ENCODE measurements around the gene CALCOCO1. TPM values are rescaled to one million over a fixed set of nuclear protein-coding genes. Genes with fewer than 3 reads are reported as not detected.

CALCOCO1 gene
- total RNA-seq, 2 donors from 2014 or later: 182 to 232 TPM

DNA sequence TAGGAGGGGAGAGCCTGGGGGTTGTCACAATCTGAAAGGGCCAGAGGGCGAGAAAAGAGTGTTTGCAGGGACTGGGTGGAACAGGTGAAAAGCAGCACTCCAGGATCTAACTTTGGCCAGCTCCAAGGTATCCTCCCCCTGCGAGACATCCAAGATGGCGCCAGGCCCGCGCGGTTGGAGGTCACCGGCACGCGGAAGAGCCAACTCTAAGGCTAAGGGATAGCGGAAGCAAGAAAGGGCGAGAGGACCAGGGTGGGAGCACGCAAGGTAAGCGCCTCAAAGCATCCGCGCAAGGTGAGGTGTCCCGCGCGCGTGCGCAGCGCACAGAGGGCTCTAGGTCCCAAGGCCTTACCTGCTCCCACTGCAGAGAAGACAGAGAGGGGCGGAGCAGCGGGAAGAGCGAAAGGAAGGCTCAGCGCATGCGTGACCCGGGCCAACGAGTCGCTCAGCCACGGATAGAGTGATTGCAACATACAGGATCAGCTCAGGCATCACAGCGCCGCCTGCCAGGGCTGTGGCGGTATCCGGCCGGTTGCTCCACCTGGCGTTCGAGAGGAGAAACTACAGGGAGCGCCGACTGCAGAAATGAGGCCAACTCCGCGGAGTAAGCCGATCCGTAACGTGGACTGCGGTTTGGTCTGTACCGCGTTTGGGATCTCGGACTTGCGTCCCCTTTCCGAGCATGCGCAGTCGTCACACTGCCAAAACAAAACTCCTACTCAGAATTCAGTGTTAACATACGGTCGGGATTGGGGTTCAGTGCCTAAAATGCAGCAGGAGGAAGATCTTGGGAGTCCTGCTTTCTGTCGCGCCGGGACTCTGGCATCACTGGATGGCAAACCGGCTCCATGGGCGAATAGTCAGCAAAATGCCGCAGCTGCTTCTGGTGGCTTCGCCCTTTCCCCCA, 51.3 kb downstream of the CALCOCO1 start, which contains the start of gene ATP5MC2:
TSS of gene ATP5MC2 (minus strand) at position 383 of the 907 bp plus-strand sequence. CDS start 3,469 bp downstream, outside the sequence.
- peak within 1 kb of the TSS; percentile 91 to 92 for H3K27ac ChIP-seq
- H3K27me3 ChIP-seq: no peaks in the 10 kb centered on the region
- H3K9me3 ChIP-seq: no peaks in the 10 kb centered on the region
- TF ChIP-seq, protein P1, sequence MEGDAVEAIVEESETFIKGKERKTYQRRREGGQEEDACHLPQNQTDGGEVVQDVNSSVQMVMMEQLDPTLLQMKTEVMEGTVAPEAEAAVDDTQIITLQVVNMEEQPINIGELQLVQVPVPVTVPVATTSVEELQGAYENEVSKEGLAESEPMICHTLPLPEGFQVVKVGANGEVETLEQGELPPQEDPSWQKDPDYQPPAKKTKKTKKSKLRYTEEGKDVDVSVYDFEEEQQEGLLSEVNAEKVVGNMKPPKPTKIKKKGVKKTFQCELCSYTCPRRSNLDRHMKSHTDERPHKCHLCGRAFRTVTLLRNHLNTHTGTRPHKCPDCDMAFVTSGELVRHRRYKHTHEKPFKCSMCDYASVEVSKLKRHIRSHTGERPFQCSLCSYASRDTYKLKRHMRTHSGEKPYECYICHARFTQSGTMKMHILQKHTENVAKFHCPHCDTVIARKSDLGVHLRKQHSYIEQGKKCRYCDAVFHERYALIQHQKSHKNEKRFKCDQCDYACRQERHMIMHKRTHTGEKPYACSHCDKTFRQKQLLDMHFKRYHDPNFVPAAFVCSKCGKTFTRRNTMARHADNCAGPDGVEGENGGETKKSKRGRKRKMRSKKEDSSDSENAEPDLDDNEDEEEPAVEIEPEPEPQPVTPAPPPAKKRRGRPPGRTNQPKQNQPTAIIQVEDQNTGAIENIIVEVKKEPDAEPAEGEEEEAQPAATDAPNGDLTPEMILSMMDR (IDR thresholded peaks at IDR 0.05): peak; percentile 97 to 99
- peaks cover 24% of the 10 kb centered on the region for H3K36me3 ChIP-seq
- DNase-seq (ENCODE audit: low spot score): peak; percentile 98
- H3K4me3 ChIP-seq: peak within 1 kb of the TSS; percentile 71 to 74
- H3K4me1 ChIP-seq: peaks cover 0 to 40% of the 10 kb centered on the region in 2 donors

DNA sequence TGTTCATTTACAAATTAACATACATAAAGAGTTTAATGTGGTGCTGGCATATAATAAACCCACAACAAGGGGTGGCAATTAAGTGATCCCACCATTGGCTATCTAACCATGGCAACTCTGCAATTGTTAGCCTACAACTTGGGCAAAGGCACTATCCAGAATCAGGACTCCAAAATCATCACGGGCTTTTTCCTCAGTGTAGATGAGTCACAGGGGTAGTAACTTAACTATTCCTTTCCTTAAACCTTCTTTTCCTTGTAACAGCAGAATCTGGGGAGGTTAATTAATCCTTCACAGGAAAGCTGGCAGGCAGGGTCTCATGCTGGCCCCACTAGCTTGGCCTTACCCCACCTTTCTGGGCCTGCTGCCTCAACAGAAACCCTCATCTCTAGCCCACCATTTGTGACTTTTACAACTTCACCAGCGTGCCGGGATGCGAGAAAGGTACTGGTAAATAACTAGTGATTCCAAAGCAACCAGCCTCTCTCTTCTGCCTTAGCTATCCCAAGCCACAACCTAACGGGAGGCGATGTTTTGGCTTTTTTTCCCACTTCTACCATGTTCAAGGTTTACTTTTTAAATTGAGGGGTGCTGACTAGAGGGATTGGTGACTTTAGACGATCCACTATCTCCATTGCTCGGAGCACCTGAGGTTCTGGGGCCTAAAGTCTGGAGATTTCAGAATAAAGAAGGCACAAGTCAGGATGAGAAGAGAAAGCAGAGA, 52.1 kb downstream of the CALCOCO1 start:
- peaks cover 0 to 42% of the 10 kb centered on the region in 2 donors for H3K4me1 ChIP-seq
- TF ChIP-seq, protein P1 (IDR thresholded peaks at IDR 0.05): no peak
- no peaks in the 10 kb centered on the region for H3K9me3 ChIP-seq
- H3K27me3 ChIP-seq: no peaks in the 10 kb centered on the region
- H3K36me3 ChIP-seq: peaks cover 32% of the 10 kb centered on the region
- H3K4me3 ChIP-seq: peak overlapping the region; percentile 71 to 74
- DNase-seq (ENCODE audit: low spot score): no peak
- H3K27ac ChIP-seq: peak overlapping the region; percentile 91 to 92

DNA sequence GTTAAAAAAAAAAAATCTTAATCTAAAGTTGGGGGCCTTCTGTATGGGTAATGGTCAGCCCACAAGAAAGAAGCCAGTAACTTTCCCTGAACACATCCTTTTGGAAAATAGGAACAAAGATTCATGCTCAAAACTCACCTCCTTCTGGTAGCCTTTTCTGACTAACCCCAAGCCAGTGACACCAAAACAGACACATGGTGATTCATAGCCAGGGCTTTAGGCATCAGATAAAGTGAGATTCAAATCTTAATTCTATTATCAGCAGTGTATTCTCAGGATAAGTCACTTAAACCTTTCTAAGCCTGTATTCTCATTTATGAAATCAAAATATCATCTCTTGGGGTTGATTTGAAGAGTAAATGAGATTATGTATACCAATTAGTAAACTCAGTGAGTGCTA, 56.3 kb downstream of the CALCOCO1 start:
- Histone ChIP-seq H3K36me3 (peaks cover 72% of the 10 kb centered on the region), H3K4me1 (peaks cover 0 to 34% of the 10 kb centered on the region in 2 donors)
- DNase-seq (ENCODE audit: low spot score): no peak

DNA sequence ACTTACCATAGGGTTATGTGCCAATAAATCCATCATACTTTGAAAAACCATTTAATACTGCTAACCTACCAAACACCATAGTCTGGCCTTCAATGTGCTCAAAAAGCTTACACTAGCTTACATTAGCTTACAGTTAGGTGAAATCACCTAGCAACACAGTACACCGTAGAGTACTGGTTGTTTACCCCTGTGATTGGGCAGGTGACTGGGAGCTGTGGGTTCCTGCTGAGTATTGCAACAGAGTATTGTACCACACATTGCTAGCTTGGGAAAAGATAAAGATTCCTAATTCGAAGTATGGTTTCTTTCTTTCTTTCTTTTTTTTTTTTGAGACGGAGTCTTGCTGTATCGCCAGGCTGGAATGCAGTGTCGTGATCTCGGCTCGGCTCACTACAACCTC, 56.9 kb downstream of the CALCOCO1 start:
- Histone ChIP-seq H3K27ac (no peak overlapping the region), H3K36me3 (peaks cover 79% of the 10 kb centered on the region), H3K27me3 (no peaks in the 10 kb centered on the region), H3K4me3 (no peak overlapping the region), H3K9me3 (no peaks in the 10 kb centered on the region), H3K4me1 (peaks cover 0 to 33% of the 10 kb centered on the region in 2 donors)
- TF ChIP-seq, protein P1 (IDR thresholded peaks at IDR 0.05): no peak
- DNase-seq (ENCODE audit: low spot score): no peak

More for the DNA sequence above, 56.3 kb downstream of the CALCOCO1 start:
- Histone ChIP-seq H3K27me3 (no peaks in the 10 kb centered on the region), H3K27ac (no peak overlapping the region), H3K9me3 (no peaks in the 10 kb centered on the region), H3K4me3 (no peak overlapping the region)
- TF ChIP-seq, protein P1 (IDR thresholded peaks at IDR 0.05): no peak

DNA sequence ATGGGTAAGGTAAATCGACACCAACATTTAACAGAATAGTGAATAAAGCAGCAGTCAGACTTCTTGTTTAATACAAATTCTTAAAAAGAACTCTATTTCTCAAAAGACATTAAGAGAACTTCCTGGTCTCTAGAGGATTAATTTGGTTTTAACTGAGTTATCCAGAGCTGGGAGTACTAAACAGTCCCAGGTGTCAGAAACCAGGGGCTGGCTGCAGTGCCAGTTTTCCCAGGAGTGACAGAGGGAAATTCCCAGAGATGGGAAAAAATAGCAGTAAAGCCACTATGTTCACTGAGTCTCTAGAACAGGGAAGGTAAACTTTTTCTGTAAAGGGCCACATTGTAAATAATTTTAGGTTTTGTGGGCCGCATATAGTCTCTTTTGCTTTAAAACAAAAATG, 60.2 kb downstream of the CALCOCO1 start:
- Histone ChIP-seq H3K27me3 (no peaks in the 10 kb centered on the region), H3K4me1 (peaks cover 0 to 16% of the 10 kb centered on the region in 2 donors), H3K4me3 (no peak overlapping the region), H3K27ac (no peak overlapping the region), H3K36me3 (peaks cover 87% of the 10 kb centered on the region), H3K9me3 (no peaks in the 10 kb centered on the region)
- no peak for DNase-seq (ENCODE audit: low spot score)
- TF ChIP-seq, protein P1 (IDR thresholded peaks at IDR 0.05): no peak

Data from right atrium auricular region (tissue), 2 donors.